Measurements from ENCODE around the gene GRIK3. TPM values are rescaled to one million over a fixed set of nuclear protein-coding genes. Genes with fewer than 3 reads are reported as not detected.

The GRIK3 gene
- total RNA-seq, 2 donors from 2014 or later, result 0.20 to 1.2 TPM

DNA sequence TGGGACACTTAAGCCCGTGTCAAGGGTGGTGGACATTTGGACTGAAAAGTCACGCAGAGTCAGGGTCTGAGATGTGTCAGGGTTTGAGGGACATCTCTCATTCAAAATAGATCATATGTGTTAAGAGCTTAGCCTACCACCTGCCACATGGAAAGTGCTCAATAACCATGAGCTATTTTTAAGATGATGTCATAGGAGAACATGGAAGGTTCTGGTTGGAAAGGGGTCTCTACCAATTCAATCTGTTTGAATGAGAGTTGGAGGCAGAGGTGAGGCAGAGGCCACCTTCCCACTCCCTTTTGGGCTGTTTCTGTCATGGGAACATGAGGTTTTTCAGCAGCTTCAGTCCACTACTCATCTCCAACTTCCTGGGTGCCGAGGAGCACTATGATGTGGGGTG lies 239.9 kb downstream of the GRIK3 start:
- DNase-seq, result no peak
- intact Hi-C loops (cut with DNase I), result no loop called here
- no peak overlapping the region for H3K27ac ChIP-seq
- TF ChIP-seq, protein P1, sequence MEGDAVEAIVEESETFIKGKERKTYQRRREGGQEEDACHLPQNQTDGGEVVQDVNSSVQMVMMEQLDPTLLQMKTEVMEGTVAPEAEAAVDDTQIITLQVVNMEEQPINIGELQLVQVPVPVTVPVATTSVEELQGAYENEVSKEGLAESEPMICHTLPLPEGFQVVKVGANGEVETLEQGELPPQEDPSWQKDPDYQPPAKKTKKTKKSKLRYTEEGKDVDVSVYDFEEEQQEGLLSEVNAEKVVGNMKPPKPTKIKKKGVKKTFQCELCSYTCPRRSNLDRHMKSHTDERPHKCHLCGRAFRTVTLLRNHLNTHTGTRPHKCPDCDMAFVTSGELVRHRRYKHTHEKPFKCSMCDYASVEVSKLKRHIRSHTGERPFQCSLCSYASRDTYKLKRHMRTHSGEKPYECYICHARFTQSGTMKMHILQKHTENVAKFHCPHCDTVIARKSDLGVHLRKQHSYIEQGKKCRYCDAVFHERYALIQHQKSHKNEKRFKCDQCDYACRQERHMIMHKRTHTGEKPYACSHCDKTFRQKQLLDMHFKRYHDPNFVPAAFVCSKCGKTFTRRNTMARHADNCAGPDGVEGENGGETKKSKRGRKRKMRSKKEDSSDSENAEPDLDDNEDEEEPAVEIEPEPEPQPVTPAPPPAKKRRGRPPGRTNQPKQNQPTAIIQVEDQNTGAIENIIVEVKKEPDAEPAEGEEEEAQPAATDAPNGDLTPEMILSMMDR (IDR thresholded peaks at IDR 0.05), result no peak
- no peak overlapping the region for H3K9ac ChIP-seq (ENCODE audit: low read depth in 2 of 2, low read length in 2 of 2)
- H3K36me3 ChIP-seq, result no peaks in the 10 kb centered on the region
- H3K9me3 ChIP-seq, result no peaks in the 10 kb centered on the region
- no peak overlapping the region for H3K4me3 ChIP-seq
- H3K27me3 ChIP-seq, result no peaks in the 10 kb centered on the region
- no peaks in the 10 kb centered on the region for H3K4me1 ChIP-seq

DNA sequence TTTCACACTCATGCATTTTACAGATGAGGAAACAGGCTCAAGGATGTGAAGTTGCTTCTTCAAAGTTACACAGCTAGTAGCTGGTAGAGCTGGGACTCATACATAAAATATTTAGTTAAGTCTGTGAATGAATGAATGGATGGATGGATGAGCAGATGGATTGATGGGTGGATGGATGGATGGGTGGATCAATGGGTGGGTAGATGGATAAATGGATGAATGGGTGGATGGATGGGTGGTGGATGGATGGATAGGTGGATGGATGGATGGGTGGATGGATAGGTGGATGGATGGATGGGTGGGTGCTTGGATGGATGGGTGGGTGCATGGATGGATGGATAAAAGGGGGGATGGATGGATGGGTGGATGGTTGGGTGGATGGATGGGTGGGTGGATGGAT lies 240.9 kb downstream of the GRIK3 start:
- Histone ChIP-seq H3K4me3 (no peak overlapping the region), H3K4me1 (no peaks in the 10 kb centered on the region), H3K36me3 (no peaks in the 10 kb centered on the region), H3K9me3 (no peaks in the 10 kb centered on the region), H3K9ac (ENCODE audit: low read depth in 2 of 2, low read length in 2 of 2) (no peak overlapping the region), H3K27ac (no peak overlapping the region), H3K27me3 (no peaks in the 10 kb centered on the region)
- intact Hi-C loops (cut with DNase I), result no loop called here
- TF ChIP-seq, protein P1 (IDR thresholded peaks at IDR 0.05), result no peak
- no peak for DNase-seq

GRCh38 chr1:36792292-36792691 lies 242.0 kb downstream of the GRIK3 start:
- Histone ChIP-seq H3K9ac (ENCODE audit: low read depth in 2 of 2, low read length in 2 of 2) (no peak overlapping the region), H3K36me3 (no peaks in the 10 kb centered on the region), H3K9me3 (no peaks in the 10 kb centered on the region), H3K27me3 (no peaks in the 10 kb centered on the region), H3K4me1 (no peaks in the 10 kb centered on the region), H3K27ac (no peak overlapping the region), H3K4me3 (no peak overlapping the region)
- intact Hi-C loops (cut with DNase I), result no loop called here
- DNase-seq, result no peak
- TF ChIP-seq, protein P1 (IDR thresholded peaks at IDR 0.05), result no peak

DNA sequence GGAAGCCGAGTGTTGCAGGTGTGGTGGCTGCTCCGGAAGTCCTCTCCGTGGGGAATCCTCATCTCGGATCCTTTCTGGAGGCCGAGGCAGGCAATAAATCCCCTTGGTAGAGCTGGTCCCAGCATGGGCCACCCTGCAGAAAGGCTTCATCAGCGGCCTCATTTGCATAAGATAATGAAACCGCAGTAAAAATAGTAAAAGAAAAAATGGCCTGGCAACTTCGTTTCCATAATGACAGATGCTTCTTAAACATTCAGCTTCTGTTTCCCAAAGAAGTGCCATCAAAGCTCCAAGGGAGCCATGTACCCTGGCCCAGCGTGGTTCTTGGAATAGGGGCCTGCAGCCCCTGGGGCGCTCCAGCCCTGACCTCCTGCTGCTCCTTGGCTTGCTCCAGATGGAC lies 244.1 kb downstream of the GRIK3 start:
- intact Hi-C loops (cut with DNase I), result no loop called here
- Histone ChIP-seq H3K9me3 (no peaks in the 10 kb centered on the region), H3K4me1 (no peaks in the 10 kb centered on the region), H3K27ac (no peak overlapping the region), H3K4me3 (no peak overlapping the region), H3K36me3 (no peaks in the 10 kb centered on the region), H3K27me3 (no peaks in the 10 kb centered on the region), H3K9ac (ENCODE audit: low read depth in 2 of 2, low read length in 2 of 2) (no peak overlapping the region)
- TF ChIP-seq, protein P1 (IDR thresholded peaks at IDR 0.05), result no peak
- no peak for DNase-seq

DNA sequence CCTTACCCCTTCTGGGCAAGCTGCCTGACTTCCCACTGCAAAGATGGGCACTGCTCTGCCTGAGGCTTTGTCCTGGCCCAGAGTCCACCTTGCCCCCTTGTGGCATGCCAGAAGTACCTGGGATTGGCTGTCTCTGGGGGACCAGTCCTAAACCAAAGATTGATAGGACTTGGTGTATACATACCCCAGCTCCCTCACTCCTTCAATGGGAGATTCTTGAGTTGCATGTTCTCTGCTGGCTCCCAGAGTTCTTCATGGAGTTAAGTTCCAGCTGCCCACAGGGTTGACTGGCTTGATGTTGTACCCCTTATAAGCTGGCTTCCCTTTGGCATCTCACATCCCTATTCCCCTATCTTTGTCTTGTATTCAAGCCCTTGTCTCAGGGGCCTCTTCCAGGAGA lies 244.8 kb downstream of the GRIK3 start:
- H3K36me3 ChIP-seq, result no peaks in the 10 kb centered on the region
- no peaks in the 10 kb centered on the region for H3K27me3 ChIP-seq
- H3K9ac ChIP-seq (ENCODE audit: low read depth in 2 of 2, low read length in 2 of 2), result no peak overlapping the region
- intact Hi-C loops (cut with DNase I), result no loop called here
- no peak overlapping the region for H3K4me3 ChIP-seq
- DNase-seq, result no peak
- H3K9me3 ChIP-seq, result no peaks in the 10 kb centered on the region
- no peaks in the 10 kb centered on the region for H3K4me1 ChIP-seq
- H3K27ac ChIP-seq, result no peak overlapping the region
- TF ChIP-seq, protein P1 (IDR thresholded peaks at IDR 0.05), result no peak

Data from colonic mucosa (tissue), 4 donors.